ENCODE data around the gene ZNF397. TPM values are rescaled to one million over a fixed set of nuclear protein-coding genes. Genes with fewer than 3 reads are reported as not detected.

Gene ZNF397
- total and polyA plus RNA-seq, 9 of the 15 experiments (the other 6 are each of a cell fraction or from before 2014, with no cell fraction given), result 6.4 to 24.2 (median 19.3) TPM

DNA sequence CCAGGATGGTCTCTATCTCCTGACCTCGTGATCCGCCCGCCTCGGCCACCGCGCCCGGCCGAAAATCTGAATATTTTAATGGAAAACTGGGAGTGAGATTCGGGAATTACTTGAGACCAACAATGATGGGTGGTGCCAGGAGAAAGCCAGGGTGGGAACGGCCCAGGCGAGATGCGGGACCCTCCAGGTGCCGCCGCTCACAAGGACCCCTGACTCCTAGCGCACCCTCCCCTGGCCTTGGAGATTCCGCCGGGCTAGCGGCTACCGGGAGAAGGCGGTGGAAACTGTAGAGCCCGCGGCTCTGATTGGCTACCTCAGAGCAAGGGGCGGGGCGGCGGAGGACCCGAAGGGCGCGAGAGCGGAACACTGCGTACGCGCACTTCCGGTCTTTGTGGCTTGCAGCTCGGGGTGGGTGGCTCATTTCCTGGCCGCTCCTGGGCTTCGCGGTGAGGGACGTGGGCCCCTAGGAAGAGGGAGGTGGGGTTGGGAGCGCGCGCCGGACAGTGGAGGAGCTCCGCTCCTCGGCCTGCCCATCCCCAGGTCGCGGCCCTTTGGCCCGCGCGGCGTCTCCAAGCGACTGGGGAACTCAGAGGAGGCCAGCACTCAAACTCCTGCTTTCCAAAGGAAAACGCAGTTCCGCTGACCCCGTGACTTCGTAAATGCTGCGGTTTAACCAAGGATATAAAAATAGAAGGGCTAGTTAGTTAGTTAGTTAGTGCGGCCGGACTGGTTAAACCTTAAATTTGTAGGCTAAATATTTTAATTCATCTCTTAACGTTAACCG lies at the start of gene ZNF397 (continued):
- TF ChIP-seq, protein P1, sequence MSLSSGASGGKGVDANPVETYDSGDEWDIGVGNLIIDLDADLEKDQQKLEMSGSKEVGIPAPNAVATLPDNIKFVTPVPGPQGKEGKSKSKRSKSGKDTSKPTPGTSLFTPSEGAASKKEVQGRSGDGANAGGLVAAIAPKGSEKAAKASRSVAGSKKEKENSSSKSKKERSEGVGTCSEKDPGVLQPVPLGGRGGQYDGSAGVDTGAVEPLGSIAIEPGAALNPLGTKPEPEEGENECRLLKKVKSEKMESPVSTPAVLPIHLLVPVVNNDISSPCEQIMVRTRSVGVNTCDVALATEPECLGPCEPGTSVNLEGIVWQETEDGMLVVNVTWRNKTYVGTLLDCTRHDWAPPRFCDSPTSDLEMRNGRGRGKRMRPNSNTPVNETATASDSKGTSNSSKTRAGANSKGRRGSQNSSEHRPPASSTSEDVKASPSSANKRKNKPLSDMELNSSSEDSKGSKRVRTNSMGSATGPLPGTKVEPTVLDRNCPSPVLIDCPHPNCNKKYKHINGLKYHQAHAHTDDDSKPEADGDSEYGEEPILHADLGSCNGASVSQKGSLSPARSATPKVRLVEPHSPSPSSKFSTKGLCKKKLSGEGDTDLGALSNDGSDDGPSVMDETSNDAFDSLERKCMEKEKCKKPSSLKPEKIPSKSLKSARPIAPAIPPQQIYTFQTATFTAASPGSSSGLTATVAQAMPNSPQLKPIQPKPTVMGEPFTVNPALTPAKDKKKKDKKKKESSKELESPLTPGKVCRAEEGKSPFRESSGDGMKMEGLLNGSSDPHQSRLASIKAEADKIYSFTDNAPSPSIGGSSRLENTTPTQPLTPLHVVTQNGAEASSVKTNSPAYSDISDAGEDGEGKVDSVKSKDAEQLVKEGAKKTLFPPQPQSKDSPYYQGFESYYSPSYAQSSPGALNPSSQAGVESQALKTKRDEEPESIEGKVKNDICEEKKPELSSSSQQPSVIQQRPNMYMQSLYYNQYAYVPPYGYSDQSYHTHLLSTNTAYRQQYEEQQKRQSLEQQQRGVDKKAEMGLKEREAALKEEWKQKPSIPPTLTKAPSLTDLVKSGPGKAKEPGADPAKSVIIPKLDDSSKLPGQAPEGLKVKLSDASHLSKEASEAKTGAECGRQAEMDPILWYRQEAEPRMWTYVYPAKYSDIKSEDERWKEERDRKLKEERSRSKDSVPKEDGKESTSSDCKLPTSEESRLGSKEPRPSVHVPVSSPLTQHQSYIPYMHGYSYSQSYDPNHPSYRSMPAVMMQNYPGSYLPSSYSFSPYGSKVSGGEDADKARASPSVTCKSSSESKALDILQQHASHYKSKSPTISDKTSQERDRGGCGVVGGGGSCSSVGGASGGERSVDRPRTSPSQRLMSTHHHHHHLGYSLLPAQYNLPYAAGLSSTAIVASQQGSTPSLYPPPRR (CRISPR knock-in tag; IDR thresholded peaks at IDR 0.05; ENCODE audit: borderline replicate concordance), result no peak
- TF ChIP-seq ETV6 (IDR thresholded peaks at IDR 0.05; ENCODE audit: borderline replicate concordance in 1 of 2, low read depth in 2 of 2, low read length in 1 of 2) (peak in 1 of 2 experiments; percentile 78; a peak in 2 of 4 replicates), ETV6 (CRISPR knock-in tag; IDR thresholded peaks at IDR 0.05; ENCODE audit: borderline replicate concordance) (no peak), ZNF551 (CRISPR knock-in tag; IDR thresholded peaks at IDR 0.05) (no peak), GTF2A2 (tag; IDR thresholded peaks at IDR 0.05) (0 out of 2 replicates have a peak, but pooled peaks have one; percentile 38), ZNF507 (tag; conservative IDR thresholded peaks at IDR 0.05) (no peak), NR3C1 (CRISPR knock-in tag; IDR thresholded peaks at IDR 0.05) (no peak), KDM2B (CRISPR knock-in tag; IDR thresholded peaks at IDR 0.05) (no peak), ZC3H8 (IDR thresholded peaks at IDR 0.05) (no peak), PHB2 (IDR thresholded peaks at IDR 0.05; ENCODE audit: low read depth) (no peak), POLR2G (IDR thresholded peaks at IDR 0.05; ENCODE audit: low read depth, low read length) (peak; percentile 97), RB1 (IDR thresholded peaks at IDR 0.05; ENCODE audit: low read depth) (peak; percentile 86; the same call in 1 of the 2 replicates), ZBED1 (IDR thresholded peaks at IDR 0.05) (no peak), CREB1 (IDR thresholded peaks at IDR 0.05) (peak; percentile 53; the same call in 1 of the 2 replicates), CREB1 (CRISPR knock-in tag; IDR thresholded peaks at IDR 0.05) (peak; percentile 31; the same call in 1 of the 2 replicates), RNF2 (IDR thresholded peaks at IDR 0.05) (peak; percentile 83), NELFE (IDR thresholded peaks at IDR 0.05; ENCODE audit: insufficient read depth, insufficient read length) (no peak), ZNF134 (CRISPR knock-in tag; conservative IDR thresholded peaks at IDR 0.05) (0 out of 2 replicates have a peak, but pooled peaks have one; percentile 36), SMARCB1 (IDR thresholded peaks at IDR 0.05; ENCODE audit: insufficient read length, low read depth) (no peak), ZNF384 (IDR thresholded peaks at IDR 0.05; ENCODE audit: low read depth, low read length) (no peak), COPS2 (conservative IDR thresholded peaks at IDR 0.05) (no peak), BCOR (IDR thresholded peaks at IDR 0.05) (no peak)
- TF ChIP-seq, protein P2, sequence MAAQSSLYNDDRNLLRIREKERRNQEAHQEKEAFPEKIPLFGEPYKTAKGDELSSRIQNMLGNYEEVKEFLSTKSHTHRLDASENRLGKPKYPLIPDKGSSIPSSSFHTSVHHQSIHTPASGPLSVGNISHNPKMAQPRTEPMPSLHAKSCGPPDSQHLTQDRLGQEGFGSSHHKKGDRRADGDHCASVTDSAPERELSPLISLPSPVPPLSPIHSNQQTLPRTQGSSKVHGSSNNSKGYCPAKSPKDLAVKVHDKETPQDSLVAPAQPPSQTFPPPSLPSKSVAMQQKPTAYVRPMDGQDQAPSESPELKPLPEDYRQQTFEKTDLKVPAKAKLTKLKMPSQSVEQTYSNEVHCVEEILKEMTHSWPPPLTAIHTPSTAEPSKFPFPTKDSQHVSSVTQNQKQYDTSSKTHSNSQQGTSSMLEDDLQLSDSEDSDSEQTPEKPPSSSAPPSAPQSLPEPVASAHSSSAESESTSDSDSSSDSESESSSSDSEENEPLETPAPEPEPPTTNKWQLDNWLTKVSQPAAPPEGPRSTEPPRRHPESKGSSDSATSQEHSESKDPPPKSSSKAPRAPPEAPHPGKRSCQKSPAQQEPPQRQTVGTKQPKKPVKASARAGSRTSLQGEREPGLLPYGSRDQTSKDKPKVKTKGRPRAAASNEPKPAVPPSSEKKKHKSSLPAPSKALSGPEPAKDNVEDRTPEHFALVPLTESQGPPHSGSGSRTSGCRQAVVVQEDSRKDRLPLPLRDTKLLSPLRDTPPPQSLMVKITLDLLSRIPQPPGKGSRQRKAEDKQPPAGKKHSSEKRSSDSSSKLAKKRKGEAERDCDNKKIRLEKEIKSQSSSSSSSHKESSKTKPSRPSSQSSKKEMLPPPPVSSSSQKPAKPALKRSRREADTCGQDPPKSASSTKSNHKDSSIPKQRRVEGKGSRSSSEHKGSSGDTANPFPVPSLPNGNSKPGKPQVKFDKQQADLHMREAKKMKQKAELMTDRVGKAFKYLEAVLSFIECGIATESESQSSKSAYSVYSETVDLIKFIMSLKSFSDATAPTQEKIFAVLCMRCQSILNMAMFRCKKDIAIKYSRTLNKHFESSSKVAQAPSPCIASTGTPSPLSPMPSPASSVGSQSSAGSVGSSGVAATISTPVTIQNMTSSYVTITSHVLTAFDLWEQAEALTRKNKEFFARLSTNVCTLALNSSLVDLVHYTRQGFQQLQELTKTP (IDR thresholded peaks at IDR 0.05; ENCODE audit: low read depth in 1 of 2, partially characterized antibody in 2 of 2), result no peak

All from K562 (cell line).